ENCODE measurements around the gene CYGB. TPM values are rescaled to one million over a fixed set of nuclear protein-coding genes. Genes with fewer than 3 reads are reported as not detected.

Gene CYGB
- total RNA-seq, 3 donors from 2014 or later, result 5.9 to 37.4 (median 27.2) TPM

DNA sequence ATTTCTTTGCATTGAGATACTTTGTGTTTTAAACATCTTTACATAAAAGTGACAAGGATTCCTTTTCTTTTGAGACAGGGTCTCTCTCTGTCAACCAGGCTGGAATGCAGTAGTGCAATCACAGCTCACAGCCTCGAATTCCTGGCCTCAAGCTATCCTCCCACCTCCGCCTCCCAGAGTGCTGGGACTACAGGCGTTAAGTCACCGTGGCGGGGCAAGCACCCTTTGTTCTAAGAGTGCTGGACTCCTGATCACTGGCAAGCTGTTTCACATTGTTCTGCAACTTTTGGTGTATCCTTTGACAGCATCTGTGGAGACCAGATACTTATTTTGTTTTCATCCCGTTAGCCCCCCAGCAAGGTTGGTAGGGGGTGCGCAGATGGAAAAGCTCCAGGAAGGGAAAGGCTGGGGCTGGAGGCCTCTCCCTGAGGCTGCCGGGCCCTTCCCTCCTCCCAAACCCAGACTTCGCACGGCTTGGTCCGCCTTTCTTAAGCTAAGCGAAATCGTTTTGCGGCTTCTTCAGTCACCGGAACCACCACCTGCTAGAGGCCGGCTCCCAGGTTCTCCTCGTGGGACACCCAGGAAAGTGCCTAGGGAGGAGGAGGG, 47.0 kb upstream of the CYGB start:
- no peaks in the 10 kb centered on the region for H3K9me3 ChIP-seq
- H3K4me1 ChIP-seq, result peaks cover 0 to 7% of the 10 kb centered on the region in 2 donors
- DNase-seq (ENCODE audit: low spot score in 2 of 2), result no peak
- TF ChIP-seq CTCF (IDR thresholded peaks at IDR 0.05), result no peak
- TF ChIP-seq POLR2AphosphoS5 (IDR thresholded peaks at IDR 0.05), result no peak
- no peak for TF ChIP-seq POLR2A (IDR thresholded peaks at IDR 0.05)
- no peaks in the 10 kb centered on the region for H3K36me3 ChIP-seq
- intact Hi-C loops (cut with DNase I; ENCODE audit: low total_unique reads), result loop anchor here (5.0 kb wide), 1 partner anchor 1042 kb away; no protein-coding TSS in a partner anchor
- peaks cover 3 to 5% of the 10 kb centered on the region in 2 donors for H3K27me3 ChIP-seq
- H3K4me3 ChIP-seq, result peak overlapping the region; percentile 72 to 85 (median 76)
- peak overlapping the region; percentile 88 to 92 for H3K27ac ChIP-seq

DNA sequence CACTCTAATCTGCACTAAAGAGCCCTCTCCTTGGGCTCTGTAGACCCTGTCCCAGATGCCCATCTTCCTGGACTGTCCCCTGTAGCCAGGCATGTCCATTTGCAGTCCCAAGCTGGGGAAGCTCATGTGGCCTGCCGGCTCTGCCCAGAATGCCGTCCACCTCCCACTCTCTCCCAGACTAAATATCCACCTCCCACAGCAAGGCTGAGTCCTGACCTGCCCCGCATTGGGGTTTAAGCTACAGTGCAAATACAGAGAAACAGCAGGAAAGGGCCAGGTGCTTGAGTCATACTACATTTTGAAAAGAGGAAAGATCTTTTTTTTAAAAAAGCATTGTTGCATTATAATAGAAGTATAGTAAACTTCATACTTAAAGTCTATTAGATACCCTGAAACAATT, 45.2 kb upstream of the CYGB start:
- TF ChIP-seq POLR2AphosphoS5 (IDR thresholded peaks at IDR 0.05), result peak in 1 of 3 donors; percentile 42
- no peak for TF ChIP-seq CTCF (IDR thresholded peaks at IDR 0.05)
- peak overlapping the region; percentile 58 to 65 for H3K27ac ChIP-seq
- peaks cover 0 to 7% of the 10 kb centered on the region in 2 donors for H3K4me1 ChIP-seq
- intact Hi-C loops (cut with DNase I; ENCODE audit: low total_unique reads), result loop anchor here (5.0 kb wide), 1 partner anchor 1040 kb away; no protein-coding TSS in a partner anchor
- H3K9me3 ChIP-seq, result no peaks in the 10 kb centered on the region
- no peaks in the 10 kb centered on the region for H3K36me3 ChIP-seq
- peak; percentile 50 to 70 for DNase-seq (ENCODE audit: low spot score in 2 of 2)
- H3K4me3 ChIP-seq, result no peak overlapping the region
- H3K27me3 ChIP-seq, result peaks cover 3 to 5% of the 10 kb centered on the region in 2 donors

GRCh38 chr17:76581515-76581914, 44.0 kb upstream of the CYGB start:
- H3K27ac ChIP-seq, result peak overlapping the region; percentile 71 to 75
- no peak overlapping the region for H3K4me3 ChIP-seq
- H3K27me3 ChIP-seq, result peaks cover 0 to 5% of the 10 kb centered on the region in 2 donors
- intact Hi-C loops (cut with DNase I; ENCODE audit: low total_unique reads), result loop anchor here (5.0 kb wide), 1 partner anchor 1039 kb away; no protein-coding TSS in a partner anchor
- peaks cover 0 to 7% of the 10 kb centered on the region in 2 donors for H3K4me1 ChIP-seq
- TF ChIP-seq CTCF (IDR thresholded peaks at IDR 0.05), result no peak
- no peak for TF ChIP-seq POLR2AphosphoS5 (IDR thresholded peaks at IDR 0.05)
- no peak for TF ChIP-seq POLR2A (IDR thresholded peaks at IDR 0.05)
- peak in 1 of 2 donors; percentile 78 for DNase-seq (ENCODE audit: low spot score in 2 of 2)
- H3K36me3 ChIP-seq, result no peaks in the 10 kb centered on the region
- no peaks in the 10 kb centered on the region for H3K9me3 ChIP-seq

DNA sequence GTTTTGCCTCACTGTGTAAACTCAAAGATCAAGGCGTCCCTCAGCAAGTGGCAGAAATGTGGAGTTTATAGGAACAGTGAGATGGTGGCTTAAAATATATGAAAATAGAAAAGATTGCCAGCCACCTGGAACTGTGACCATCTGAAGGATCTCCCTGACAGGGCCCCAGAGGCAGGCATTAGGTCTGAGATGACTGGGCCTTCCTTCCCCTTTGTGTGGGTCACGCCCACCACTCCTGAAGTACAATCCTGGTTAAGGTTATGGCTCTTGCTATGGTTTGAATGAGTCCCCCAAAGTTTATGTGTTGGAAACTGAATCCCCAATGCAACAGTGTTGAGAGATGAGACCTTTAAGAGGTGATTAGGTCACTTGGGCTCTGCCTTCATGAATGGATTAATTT, 41.8 kb upstream of the CYGB start:
- H3K27ac ChIP-seq, result peak overlapping the region; percentile 55 to 71
- intact Hi-C loops (cut with DNase I; ENCODE audit: low total_unique reads), result no loop called here
- no peak for TF ChIP-seq POLR2A (IDR thresholded peaks at IDR 0.05)
- TF ChIP-seq CTCF (IDR thresholded peaks at IDR 0.05), result no peak
- TF ChIP-seq POLR2AphosphoS5 (IDR thresholded peaks at IDR 0.05), result no peak

GRCh38 chr17:76578376-76578775, 40.9 kb upstream of the CYGB start:
- H3K4me1 ChIP-seq, result no peaks in the 10 kb centered on the region

More for the DNA sequence above, 41.8 kb upstream of the CYGB start:
- H3K27me3 ChIP-seq, result no peaks in the 10 kb centered on the region
- DNase-seq (ENCODE audit: low spot score in 2 of 2), result no peak
- H3K9me3 ChIP-seq, result no peaks in the 10 kb centered on the region
- H3K4me1 ChIP-seq, result no peaks in the 10 kb centered on the region
- no peak overlapping the region for H3K4me3 ChIP-seq
- no peaks in the 10 kb centered on the region for H3K36me3 ChIP-seq

More at GRCh38 chr17:76578376-76578775, 40.9 kb upstream of the CYGB start:
- Histone ChIP-seq H3K36me3 (no peaks in the 10 kb centered on the region), H3K9me3 (no peaks in the 10 kb centered on the region), H3K27ac (peak overlapping the region; percentile 66 to 71), H3K27me3 (no peaks in the 10 kb centered on the region), H3K4me3 (no peak overlapping the region)
- DNase-seq (ENCODE audit: low spot score in 2 of 2), result no peak
- no peak for TF ChIP-seq CTCF (IDR thresholded peaks at IDR 0.05)
- TF ChIP-seq POLR2AphosphoS5 (IDR thresholded peaks at IDR 0.05), result no peak
- TF ChIP-seq POLR2A (IDR thresholded peaks at IDR 0.05), result no peak
- intact Hi-C loops (cut with DNase I; ENCODE audit: low total_unique reads), result no loop called here
